NOMO-1 (cell line): ENCODE results near the gene FBXO31.

Source experiments
- DNase-seq, 2 experiments: peaks; one replicate each; lab custom pipeline; 2025; ENCODE audit not compliant: unreplicated experiment in 2 of 2; lab: John Stamatoyannopoulos, UW

FBXO31 gene

GRCh38 chr16:87293990-87294389 lies 89.6 kb downstream of the FBXO31 start:
- DNase-seq: no peak

- DNase-seq: no peak
Measured at GRCh38 chr16:87291944-87292343, 91.6 kb downstream of the FBXO31 start.

DNA sequence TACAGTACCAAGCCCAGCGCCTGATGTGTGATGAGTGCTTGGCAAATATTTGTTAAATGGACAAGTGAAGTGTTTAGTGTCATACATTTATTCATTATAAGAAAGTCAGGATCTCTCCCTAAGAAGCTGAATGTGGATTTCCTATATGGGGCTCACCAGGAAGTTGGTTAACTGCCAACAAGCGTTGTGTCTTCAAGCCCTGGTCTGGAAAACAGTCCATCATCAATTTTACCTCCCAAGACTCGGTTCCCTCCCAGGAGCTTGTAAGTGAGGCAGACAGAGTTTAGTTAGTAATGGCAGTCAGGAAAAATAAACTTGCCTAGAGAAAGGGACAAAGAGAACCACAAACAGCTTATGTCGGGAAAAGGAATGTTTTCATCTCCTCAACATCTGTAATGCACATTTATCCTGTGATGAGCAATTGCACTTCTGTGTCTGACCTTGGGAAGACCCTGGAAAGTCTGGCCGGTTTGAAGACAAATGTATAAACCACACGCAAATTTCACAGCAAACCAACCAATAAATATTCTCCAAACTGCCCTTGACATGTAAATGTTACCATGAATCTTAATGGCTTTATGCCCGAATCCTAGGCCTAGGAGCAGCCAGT lies 94.7 kb downstream of the FBXO31 start:
- DNase-seq: no peak

- no peak for DNase-seq
Measured at GRCh38 chr16:87286839-87287626, 96.5 kb downstream of the FBXO31 start.

DNA sequence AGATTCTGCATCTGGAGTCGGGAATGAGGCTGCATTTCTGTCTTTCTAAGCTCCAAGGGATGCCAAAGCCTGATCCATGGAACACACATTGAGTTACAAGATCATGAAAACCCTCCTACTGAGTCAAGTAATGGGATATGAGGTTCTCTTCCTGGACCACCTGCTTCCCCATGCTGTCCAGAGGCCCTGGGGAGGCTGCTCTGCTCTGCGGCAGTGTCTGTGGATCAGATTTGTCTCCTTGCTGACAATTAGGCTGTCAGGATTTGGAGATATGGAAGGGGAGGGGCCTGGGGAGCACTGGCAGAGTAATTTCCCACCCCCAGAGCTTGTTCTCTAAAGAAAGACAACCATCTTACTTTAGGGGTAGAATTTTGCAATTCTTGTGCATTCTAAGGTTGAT lies 99.4 kb downstream of the FBXO31 start:
- DNase-seq: no peak

- DNase-seq: no peak
Measured at GRCh38 chr16:87279094-87279658, 104.4 kb downstream of the FBXO31 start.

- peak; percentile 63 to 70 for DNase-seq
Measured at GRCh38 chr16:87278191-87279093, 105.1 kb downstream of the FBXO31 start.
